ENCODE measurements around the gene SH2D3A. TPM values are rescaled to one million over a fixed set of nuclear protein-coding genes. Genes with fewer than 3 reads are reported as not detected.

SH2D3A gene
- total and polyA plus RNA-seq, 2 of the 4 experiments (the other 2 are of a cell fraction): under 0.01 to 0.09 TPM

GRCh38 chr19:6753178-6754031 is 13.8 kb downstream of the SH2D3A start:
- H3K18ac ChIP-seq (ENCODE audit: low read depth, low read length): no peak overlapping the region
- no peaks in the 10 kb centered on the region for H3K9me3 ChIP-seq (ENCODE audit: control insufficient read depth, insufficient read depth, low read length)
- H2AK5ac ChIP-seq (ENCODE audit: low read depth, low read length): no peak overlapping the region
- H2BK120ac ChIP-seq (ENCODE audit: low read depth, low read length): no peak overlapping the region
- no peak overlapping the region for H3K27ac ChIP-seq (ENCODE audit: insufficient read depth, low read length)
- H3K23ac ChIP-seq (ENCODE audit: low read depth, low read length): no peak overlapping the region
- H4K8ac ChIP-seq (ENCODE audit: low read depth in 2 of 2, low read length in 2 of 2): 0 out of 4 replicates have a peak overlapping the region, but pooled peaks of 1 of the 2 experiments have one; percentile 25
- POLR2A ChIA-PET (ENCODE audit: unreplicated experiment): no interaction called here
- no peak overlapping the region for H3K14ac ChIP-seq (replicated peaks; ENCODE audit: low read depth, low read length)
- H2AK9ac ChIP-seq (replicated peaks; ENCODE audit: low read depth, low read length, poor library complexity): peak overlapping the region; percentile 81
- CTCF ChIA-PET: no interaction called here
- no peak overlapping the region for H4K5ac ChIP-seq (ENCODE audit: low read depth, low read length)
- no peak overlapping the region for H2BK20ac ChIP-seq (ENCODE audit: low read depth, low read length)
- H3K56ac ChIP-seq (ENCODE audit: extremely low read depth, insufficient read depth, low read length): no peak overlapping the region
- no peaks in the 10 kb centered on the region for H4K20me1 ChIP-seq (ENCODE audit: insufficient read depth, low read length)
- peaks cover 32% of the 10 kb centered on the region for H3K36me3 ChIP-seq (ENCODE audit: control insufficient read depth, insufficient read depth, low read length)
- peaks cover 2 to 3% of the 10 kb centered on the region in 2 experiments; a peak in 3 of 4 replicates for H3K79me1 ChIP-seq (ENCODE audit: low read depth in 1 of 2, low read length in 2 of 2)
- no peak overlapping the region for H3K4ac ChIP-seq (ENCODE audit: low read depth, low read length)
- peak; percentile 59 for TF ChIP-seq USF2 (IDR thresholded peaks at IDR 0.05; ENCODE audit: low read depth, low read length)
- TF ChIP-seq MAZ (IDR thresholded peaks at IDR 0.05; ENCODE audit: borderline replicate concordance, low read depth, low read length): no peak
- peak; percentile 80 for TF ChIP-seq BHLHE40 (IDR thresholded peaks at IDR 0.05; ENCODE audit: low read depth, low read length)
- no peak overlapping the region for H2BK5ac ChIP-seq (ENCODE audit: low read depth, low read length, poor library complexity, severe bottlenecking)
- H3K4me3 ChIP-seq (ENCODE audit: insufficient read depth, low read depth, low read length): no peak overlapping the region
- H2BK15ac ChIP-seq (ENCODE audit: low read depth, low read length): no peak overlapping the region
- peak overlapping the region; percentile 75 for H2AFZ ChIP-seq (replicated peaks; ENCODE audit: low read length, poor library complexity)
- DNase-seq (peak; percentile 15), ATAC-seq (ENCODE audit: low read depth) (peak; percentile 90)
- no peaks in the 10 kb centered on the region for H3K4me1 ChIP-seq (ENCODE audit: control insufficient read depth, insufficient read depth, low read length)
- H3K4me2 ChIP-seq (ENCODE audit: low read depth, low read length): 0 out of 2 replicates have a peak overlapping the region, but pooled peaks have one; percentile 14
- 38% methylated on average over 10 of the region's 50 CpGs; no CpG with 5 or more reads in 1 of the 2 experiments for WGBS, 2 experiments (ENCODE audit: extremely low coverage in 2 of 2, insufficient read length in 1 of 2)
- H3K27me3 ChIP-seq (ENCODE audit: control insufficient read depth, insufficient read depth, low read length): no peaks in the 10 kb centered on the region
- no TSS peak for BruUV-seq (replicated peaks)
- no peak overlapping the region for H4K91ac ChIP-seq (ENCODE audit: insufficient read depth, low read depth, low read length)
- in situ Hi-C loops (cut with MboI; ENCODE audit: low sequenced_read_pairs) (no loop called here), dilution Hi-C loops (cut with HindIII; ENCODE audit: low sequenced_read_pairs, unreplicated experiment) (no loop called here), intact Hi-C loops (cut with micrococcal nuclease) (no loop called here)
- H3K9me1 ChIP-seq (ENCODE audit: insufficient read depth, low read length): no peaks in the 10 kb centered on the region
- H3K9ac ChIP-seq (ENCODE audit: low read depth, low read length): no peak overlapping the region

Data from IMR-90 (cell line).